DLD1 (cell line): ENCODE measurements around the gene ADAMTS9.

Experiments
- in situ Hi-C: cut with HindIII; loops from 2 replicates; pipeline ENCODE4 v1.10.0; 2017; ENCODE audit warnings: low sequenced_read_pairs

Gene ADAMTS9, protein sequence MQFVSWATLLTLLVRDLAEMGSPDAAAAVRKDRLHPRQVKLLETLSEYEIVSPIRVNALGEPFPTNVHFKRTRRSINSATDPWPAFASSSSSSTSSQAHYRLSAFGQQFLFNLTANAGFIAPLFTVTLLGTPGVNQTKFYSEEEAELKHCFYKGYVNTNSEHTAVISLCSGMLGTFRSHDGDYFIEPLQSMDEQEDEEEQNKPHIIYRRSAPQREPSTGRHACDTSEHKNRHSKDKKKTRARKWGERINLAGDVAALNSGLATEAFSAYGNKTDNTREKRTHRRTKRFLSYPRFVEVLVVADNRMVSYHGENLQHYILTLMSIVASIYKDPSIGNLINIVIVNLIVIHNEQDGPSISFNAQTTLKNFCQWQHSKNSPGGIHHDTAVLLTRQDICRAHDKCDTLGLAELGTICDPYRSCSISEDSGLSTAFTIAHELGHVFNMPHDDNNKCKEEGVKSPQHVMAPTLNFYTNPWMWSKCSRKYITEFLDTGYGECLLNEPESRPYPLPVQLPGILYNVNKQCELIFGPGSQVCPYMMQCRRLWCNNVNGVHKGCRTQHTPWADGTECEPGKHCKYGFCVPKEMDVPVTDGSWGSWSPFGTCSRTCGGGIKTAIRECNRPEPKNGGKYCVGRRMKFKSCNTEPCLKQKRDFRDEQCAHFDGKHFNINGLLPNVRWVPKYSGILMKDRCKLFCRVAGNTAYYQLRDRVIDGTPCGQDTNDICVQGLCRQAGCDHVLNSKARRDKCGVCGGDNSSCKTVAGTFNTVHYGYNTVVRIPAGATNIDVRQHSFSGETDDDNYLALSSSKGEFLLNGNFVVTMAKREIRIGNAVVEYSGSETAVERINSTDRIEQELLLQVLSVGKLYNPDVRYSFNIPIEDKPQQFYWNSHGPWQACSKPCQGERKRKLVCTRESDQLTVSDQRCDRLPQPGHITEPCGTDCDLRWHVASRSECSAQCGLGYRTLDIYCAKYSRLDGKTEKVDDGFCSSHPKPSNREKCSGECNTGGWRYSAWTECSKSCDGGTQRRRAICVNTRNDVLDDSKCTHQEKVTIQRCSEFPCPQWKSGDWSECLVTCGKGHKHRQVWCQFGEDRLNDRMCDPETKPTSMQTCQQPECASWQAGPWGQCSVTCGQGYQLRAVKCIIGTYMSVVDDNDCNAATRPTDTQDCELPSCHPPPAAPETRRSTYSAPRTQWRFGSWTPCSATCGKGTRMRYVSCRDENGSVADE (N-terminal part only)

GRCh38 chr3:64687781-64688604 is at the start of gene ADAMTS9:
Gene ADAMTS9 (minus strand): TSS chr3:64688000. CDS start chr3:64687657, 343 bp downstream.
- in situ Hi-C loops: no loop called here

DNA sequence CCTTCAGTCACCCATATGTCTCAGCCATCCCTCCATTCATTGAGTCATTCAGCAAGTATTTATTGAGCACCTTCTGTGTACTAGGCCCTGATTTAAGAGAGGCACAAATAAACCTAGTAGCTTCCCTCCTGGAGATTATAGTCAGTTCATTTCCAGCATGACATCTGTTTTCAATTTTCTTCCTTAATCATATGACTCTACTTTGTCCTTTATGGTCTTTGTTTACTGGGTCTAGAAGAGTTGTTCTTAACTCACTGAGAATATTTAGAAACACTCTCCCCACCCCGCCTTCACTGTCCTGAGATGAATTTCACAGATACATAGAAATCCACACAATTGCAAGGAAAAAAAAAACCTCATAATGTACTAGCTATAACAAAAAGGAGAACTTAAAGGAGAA is 44.8 kb upstream of the ADAMTS9 start:
- in situ Hi-C loops: no loop called here

GRCh38 chr3:64730681-64731080 is 42.9 kb upstream of the ADAMTS9 start:
- in situ Hi-C loops: no loop called here

GRCh38 chr3:64728994-64729393 is 41.2 kb upstream of the ADAMTS9 start:
- in situ Hi-C loops: no loop called here

GRCh38 chr3:64728428-64728827 is 40.6 kb upstream of the ADAMTS9 start:
- in situ Hi-C loops: no loop called here

- in situ Hi-C loops: no loop called here
These were observed 38.8 kb upstream of the ADAMTS9 start for GRCh38 chr3:64726414-64727090.

DNA sequence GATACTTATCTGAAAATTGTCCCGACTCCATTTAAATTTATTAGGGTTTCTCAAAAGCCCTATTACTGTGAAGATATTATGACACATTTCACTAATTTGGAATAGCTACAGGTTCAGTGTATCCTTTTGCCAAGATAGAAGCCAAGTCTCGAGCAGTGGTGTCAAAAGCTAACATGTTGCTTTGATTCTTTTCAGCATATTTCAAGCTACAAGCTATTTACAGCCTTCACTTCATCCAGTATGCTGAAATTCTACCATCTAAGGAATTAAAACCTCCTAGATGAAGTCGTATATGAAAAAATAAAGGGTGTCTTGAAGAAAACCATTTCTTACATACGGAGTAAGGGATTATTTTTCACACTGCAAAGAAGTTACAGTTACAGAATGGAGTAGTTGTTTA is 31.2 kb upstream of the ADAMTS9 start:
- in situ Hi-C loops: no loop called here

- in situ Hi-C loops: no loop called here
These were observed 30.2 kb upstream of the ADAMTS9 start for GRCh38 chr3:64717872-64718613.

DNA sequence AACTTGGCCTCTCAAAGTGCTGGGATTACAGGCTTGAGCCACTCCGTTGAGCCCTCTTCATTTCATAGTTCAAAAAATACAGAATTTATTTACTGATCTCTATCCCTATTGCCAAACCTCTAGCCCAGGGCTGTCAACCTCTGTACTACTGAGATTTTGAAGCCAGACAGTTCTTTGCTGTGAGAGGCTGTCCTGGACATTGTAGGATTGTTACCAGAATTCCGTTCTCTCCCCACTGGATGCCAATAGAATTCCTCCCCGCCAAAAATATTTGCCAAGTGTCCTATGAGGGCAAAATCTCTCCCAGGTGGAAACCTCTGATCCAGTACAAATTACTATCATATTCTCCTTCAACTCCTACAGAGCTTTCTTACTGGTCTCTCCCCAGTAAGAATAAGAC is 29.6 kb upstream of the ADAMTS9 start:
- in situ Hi-C loops: no loop called here

DNA sequence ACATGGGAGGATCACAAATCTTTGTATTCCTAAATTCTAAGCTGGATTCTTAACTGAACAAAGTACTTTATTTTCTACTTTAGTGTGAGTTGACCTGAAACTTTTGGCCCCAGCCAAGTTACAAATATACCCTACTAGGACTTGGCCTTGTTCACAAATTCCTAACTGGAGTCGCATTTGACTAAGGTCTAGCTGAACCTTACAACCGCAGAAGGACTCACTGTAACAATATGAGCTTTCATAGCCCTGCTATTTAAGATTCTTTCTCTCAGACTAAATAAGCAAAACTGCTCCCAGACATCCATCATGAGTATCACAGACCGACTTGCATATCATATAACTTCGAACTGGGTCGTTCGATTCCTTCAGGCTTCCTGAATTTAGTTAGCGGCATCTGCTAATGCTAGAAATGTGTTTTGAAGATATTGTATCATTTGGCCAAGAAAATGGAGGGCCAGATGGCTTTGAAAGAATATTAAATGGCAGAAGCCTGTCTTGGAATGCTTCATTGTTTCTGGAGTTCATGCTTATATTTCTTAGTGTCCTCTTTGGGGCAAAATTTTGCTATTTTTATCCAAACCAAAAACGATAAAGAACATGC is 28.4 kb upstream of the ADAMTS9 start:
- in situ Hi-C loops: no loop called here

DNA sequence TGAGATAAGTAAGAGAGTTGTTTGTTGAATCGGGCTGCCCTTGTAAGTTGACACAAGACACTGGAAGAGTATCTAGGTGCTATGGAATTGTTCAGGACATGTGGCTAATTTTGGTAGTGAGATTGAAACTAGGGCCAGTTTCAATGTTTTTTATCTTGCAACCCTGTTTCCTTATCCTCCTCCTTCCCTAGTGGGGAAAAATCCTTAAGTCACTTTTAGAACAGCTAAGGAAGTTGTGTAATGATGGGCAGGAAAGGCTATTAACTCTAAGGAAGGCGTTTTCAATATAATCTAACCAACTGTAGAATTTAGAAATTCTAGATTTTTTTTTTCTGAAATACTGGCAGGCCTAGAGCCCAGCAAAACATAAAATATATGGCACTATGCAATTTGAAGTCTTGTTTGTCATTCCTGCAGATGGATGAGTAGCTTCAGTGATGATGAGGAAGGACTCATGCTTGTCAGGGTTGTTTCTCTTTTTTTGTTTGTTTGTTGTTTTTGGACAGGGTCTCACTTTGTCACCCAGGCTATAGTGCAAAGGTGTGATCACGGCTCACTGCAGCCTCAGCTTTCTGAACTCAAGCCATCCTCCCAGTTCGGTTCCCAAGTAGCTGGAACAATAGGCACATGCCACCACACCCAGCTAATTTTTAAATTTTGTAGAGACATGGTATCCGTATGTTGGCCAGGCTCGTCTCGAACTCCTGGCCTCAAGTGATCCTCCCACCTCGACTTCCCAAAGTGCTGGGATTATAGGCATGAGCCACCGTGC is 27.6 kb upstream of the ADAMTS9 start:
- in situ Hi-C loops: no loop called here

DNA sequence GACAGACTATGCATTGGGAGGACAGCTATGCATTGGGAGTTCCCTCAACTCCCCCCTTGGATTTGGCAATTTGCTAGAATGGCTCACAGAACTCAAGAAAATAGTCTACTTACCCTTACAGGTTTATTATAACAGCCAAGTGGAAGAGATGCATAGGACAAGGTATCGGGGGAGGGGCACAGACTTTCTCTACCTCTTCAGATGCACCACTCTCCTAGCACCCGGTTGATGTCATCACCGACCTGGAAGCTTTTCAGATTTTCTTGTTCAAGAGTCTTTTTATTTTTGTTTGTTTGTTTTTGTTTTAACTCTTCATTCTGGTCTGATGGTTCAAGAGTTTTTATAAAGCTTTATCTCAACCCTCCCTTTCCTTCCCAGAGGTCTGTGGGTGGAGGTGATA is 20.7 kb upstream of the ADAMTS9 start:
- in situ Hi-C loops: no loop called here

DNA sequence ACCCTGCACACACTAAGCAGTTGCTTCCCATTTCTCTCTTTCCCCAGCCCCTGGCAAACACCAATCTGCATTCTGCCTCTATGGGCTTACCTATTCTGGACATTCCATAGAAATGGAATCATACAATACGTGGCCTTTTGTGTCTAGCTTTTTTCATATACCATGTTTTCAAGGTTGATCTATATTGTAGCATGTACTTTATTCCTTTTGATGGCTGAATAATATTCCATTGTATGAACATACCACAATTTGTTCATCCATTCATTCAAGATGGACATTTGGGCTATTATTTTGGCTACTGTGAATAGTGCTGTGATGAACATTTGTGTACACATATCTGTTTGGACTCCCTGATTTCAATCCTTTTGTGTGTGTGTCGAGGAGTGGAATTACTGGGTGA is 18.1 kb upstream of the ADAMTS9 start:
- in situ Hi-C loops: no loop called here

- in situ Hi-C loops: no loop called here
These were observed 9.1 kb upstream of the ADAMTS9 start for GRCh38 chr3:64696896-64697295.

DNA sequence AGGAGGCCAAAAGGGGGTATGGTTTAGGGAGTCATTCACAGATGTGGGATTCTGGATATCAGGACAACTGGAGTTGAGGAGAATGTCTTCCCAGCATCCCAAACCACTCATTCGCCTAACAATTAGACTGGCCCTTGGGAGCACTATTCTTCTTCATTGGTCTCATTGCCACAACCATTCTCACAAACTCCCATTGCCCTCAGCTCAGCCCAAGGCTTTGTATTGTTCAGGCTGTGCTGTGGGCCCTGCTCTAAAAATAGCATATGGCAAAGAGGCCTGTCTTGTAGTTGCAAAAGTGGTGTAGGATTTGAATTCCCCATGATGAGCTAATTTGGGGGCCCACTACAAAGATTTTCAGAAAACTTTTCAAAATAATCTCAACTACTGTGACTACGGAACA is 6.3 kb upstream of the ADAMTS9 start:
- in situ Hi-C loops: no loop called here

GRCh38 chr3:64693031-64693430 is 5.2 kb upstream of the ADAMTS9 start:
- in situ Hi-C loops: no loop called here

DNA sequence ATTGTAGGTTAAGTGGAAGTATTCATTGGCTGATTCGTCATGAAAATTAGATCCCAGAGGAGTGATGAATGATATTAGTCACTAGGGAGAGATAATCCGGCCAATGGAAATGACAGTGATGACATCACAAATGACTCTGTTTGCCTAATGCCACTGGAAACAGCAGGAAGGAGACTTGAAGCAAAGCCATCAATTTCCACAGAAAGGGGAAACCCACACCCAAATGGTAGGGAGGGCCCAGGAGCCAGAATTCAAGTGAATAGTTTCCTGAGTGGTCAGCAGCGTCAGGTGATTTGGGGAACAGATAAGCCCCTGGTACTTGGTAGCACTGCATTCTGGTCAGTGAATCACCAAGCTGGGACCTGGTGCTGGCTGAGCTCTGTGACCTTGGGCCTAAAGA is 3.3 kb upstream of the ADAMTS9 start:
- in situ Hi-C loops: no loop called here
